Daoy (cell line): Measurements from ENCODE around the gene DUSP3. TPM values are rescaled to one million over a fixed set of nuclear protein-coding genes. Genes with fewer than 3 reads are reported as not detected.

Experiments used
- DNase-seq: peaks from one replicate; pipeline ENCODE4 v3.0.0-alpha.2; 2015; ENCODE audit warnings: low read depth
- total RNA-seq: library from RNA; depleted of rRNA; stranded (reverse); fragments of >200 nt; shearing (Covaris generic); gene quantifications from 2 replicates; pipeline ENCODE4 v1.2.3, GENCODE V29; 2014; rRNA removed

The DUSP3 gene
- total RNA-seq, 1 experiment from 2014 or later: 14.2 TPM

GRCh38 chr17:43733956-43734355, 44.8 kb downstream of the DUSP3 start:
- DNase-seq: no peak

DNA sequence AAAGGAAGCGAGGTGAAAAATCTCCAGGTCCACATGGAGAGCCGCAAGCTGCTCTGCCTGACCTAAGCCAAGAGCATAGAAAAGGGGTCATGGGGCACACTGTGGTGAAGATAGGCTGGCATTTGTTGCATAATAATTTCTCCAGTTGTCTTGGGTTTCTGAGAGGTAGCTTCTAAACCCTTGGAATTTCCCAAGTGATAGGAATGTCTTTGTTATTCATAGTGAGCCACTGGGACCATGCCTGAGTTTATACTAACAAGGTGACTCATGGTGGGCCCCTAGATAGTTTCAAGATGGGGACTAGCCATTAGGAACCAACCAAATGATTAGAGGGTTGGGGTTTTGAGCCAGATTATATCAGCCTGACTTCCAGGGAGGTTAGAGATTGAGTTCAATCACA, 45.8 kb downstream of the DUSP3 start:
- DNase-seq: peak; percentile 78

- DNase-seq: no peak
Observed at GRCh38 chr17:43728081-43728480, 50.7 kb downstream of the DUSP3 start.

- DNase-seq: peak; percentile 84
Observed at GRCh38 chr17:43723697-43724359, 54.9 kb downstream of the DUSP3 start.

GRCh38 chr17:43722870-43723665, 55.7 kb downstream of the DUSP3 start:
- DNase-seq: no peak

GRCh38 chr17:43722269-43722619, 56.5 kb downstream of the DUSP3 start:
- DNase-seq: no peak

DNA sequence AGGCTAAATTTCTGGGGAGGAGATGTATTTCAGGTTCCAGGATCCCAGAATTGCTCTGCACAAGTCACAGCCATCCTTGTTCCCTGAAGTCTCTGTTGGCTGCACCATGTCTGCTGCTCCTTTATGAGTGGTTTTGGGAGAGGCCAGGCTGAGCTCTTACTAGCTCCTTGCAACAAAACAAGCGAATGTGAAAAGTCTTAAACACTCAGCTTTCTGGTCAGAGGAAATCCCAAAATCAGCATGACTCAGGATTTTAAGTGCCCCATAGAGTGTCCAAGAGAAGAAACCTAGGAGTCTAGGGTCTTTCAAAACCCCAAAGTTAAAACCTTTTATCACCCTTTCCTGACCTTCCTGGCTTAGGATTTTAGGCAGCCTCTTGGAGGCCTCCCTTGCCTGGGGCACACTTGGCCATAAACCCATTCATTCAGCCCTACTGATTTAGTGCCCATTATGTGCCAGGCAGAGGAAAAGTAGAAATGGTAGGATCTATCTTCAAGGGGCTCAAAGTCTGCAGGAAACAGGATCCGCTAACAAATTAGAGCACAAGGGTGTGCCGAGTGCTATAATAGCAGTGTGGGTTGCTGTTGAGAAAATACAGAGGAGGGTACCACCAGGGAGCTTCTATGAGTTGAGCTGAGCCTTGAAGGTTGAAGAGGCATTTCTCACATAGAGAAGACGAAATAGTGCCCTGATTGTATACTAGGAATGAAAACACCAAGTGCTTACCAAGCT, 57.1 kb downstream of the DUSP3 start:
- peak; percentile 23 for DNase-seq

DNA sequence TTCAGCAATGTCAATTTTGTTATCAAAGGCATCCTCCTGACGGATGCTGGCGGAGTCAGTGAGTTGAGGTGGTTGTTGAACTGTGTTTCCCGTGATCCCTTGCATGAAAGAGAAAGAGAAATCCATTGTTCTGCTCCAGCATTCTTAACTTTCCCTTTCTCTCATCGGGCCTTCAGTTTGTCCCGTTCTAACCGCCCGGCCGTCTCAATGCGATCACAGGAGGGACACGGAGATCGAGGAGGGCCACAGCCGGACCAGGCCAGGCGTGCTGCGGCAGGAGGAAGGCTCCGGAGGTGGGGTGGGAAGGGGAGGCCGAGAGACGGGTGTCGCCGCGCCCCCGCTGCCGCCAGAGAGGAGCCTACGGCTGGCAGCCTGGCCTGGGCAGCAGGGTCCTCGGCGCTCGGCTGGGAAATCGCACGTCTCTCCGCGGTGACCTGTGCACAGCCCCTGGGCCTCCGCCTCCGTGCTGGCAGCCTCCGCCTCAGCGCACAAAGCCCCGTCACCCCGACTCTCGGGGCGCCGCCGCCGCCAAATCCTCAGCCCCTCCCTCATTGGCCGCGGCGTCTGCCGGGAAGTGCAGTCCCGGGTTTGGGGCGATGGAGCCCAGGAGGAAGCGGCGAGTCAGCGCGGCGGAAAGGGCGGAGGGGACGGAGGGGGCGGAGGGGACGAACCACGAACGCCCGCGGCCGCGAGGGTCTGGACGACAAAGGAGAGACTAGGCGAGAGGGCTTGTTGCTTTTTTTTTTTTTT, 58.3 kb downstream of the DUSP3 start:
- DNase-seq: peak; percentile 77

GRCh38 chr17:43719578-43719977, 59.2 kb downstream of the DUSP3 start:
- DNase-seq: no peak

DNA sequence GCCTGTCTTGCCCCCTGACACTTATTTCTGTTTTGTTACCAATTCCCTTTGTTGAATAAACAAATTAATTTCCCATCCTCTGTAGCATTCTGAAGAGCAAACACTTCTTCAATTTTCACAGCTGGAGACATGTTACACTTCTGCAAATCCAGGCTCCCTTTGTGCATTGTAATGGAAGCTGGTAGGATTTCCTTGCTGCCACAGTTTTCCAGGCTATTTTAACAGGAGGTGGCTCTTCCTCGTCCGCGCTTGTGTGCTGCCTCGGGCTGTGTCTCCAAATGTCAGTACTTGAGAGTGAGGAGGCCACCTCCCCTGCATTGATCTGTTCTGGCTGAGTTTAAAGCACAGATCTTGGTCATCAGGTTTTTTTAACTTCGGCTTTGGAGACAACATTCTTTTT, 60.2 kb downstream of the DUSP3 start:
- DNase-seq: no peak

GRCh38 chr17:43717913-43718312, 60.9 kb downstream of the DUSP3 start:
- DNase-seq: no peak

Other genes with a start within 250 kb of the DUSP3 start
- 27.7 and 51.4 TPM in 2 replicates for gene ETV4, start 232.6 kb downstream of the DUSP3 start, total RNA-seq
- 8.6 and 13.1 TPM in 2 replicates for gene MEOX1, start 117.1 kb downstream of the DUSP3 start, total RNA-seq
- 0.29 TPM in 1 of 2 replicates, not detected in the other for gene SOST, start 20.2 kb downstream of the DUSP3 start, total RNA-seq
- not detected in 2 replicates for gene CFAP97D1, start 1.5 kb upstream of the DUSP3 start, total RNA-seq
- 9.0 and 17.7 TPM in 2 replicates for gene MPP3, start 54.2 kb upstream of the DUSP3 start, total RNA-seq
- 0.51 TPM in 1 of 2 replicates, not detected in the other for gene CD300LG, start 68.2 kb upstream of the DUSP3 start, total RNA-seq
- 1.1 and 1.3 TPM in 2 replicates for gene MPP2, start 128.6 kb upstream of the DUSP3 start, total RNA-seq
- not detected in 2 replicates for gene PPY, start 163.5 kb upstream of the DUSP3 start, total RNA-seq
- gene PYY, start 175.0 kb upstream of the DUSP3 start, total RNA-seq: not detected in 2 replicates
- 0.09 and 1.1 TPM in 2 replicates for gene NAGS, start 225.6 kb upstream of the DUSP3 start, total RNA-seq
- gene TMEM101, start 236.0 kb upstream of the DUSP3 start, total RNA-seq: 27.9 and 31.9 TPM in 2 replicates